ENCODE results near the gene EFCAB7.
A peak's percentile ranks its signal among the peaks of the same experiment; 100 is the strongest.

The EFCAB7 gene

GRCh38 chr1:63611231-63611630 is 87.9 kb downstream of the EFCAB7 start:
- in situ Hi-C loops (cut with HindIII; ENCODE audit: low pct_ligation_motif_present, low sequenced_read_pairs), result no loop called here
- no peak overlapping the region for H3K4me3 ChIP-seq (ENCODE audit: low read depth, low read length)
- TF ChIP-seq CTCF (IDR thresholded peaks at IDR 0.05; ENCODE audit: low read depth, low read length, missing control alignments), result no peak
- no peaks in the 10 kb centered on the region for H3K27me3 ChIP-seq (replicated peaks)
- no peak overlapping the region for H3K27ac ChIP-seq
- no peak for DNase-seq
- H3K36me3 ChIP-seq (replicated peaks), result no peaks in the 10 kb centered on the region

GRCh38 chr1:63612564-63612963 is 89.2 kb downstream of the EFCAB7 start:
- TF ChIP-seq CTCF (IDR thresholded peaks at IDR 0.05; ENCODE audit: low read depth, low read length, missing control alignments), result no peak
- Histone ChIP-seq H3K4me3 (ENCODE audit: low read depth, low read length) (no peak overlapping the region), H3K27ac (no peak overlapping the region), H3K27me3 (replicated peaks) (no peaks in the 10 kb centered on the region), H3K36me3 (replicated peaks) (no peaks in the 10 kb centered on the region)
- in situ Hi-C loops (cut with HindIII; ENCODE audit: low pct_ligation_motif_present, low sequenced_read_pairs), result no loop called here
- DNase-seq, result no peak

- Histone ChIP-seq H3K4me3 (ENCODE audit: low read depth, low read length) (no peak overlapping the region), H3K27me3 (replicated peaks) (no peaks in the 10 kb centered on the region)
- TF ChIP-seq CTCF (IDR thresholded peaks at IDR 0.05; ENCODE audit: low read depth, low read length, missing control alignments), result no peak
These were observed 89.6 kb downstream of the EFCAB7 start for GRCh38 chr1:63612971-63613370.

GRCh38 chr1:63615768-63616420 is 92.6 kb downstream of the EFCAB7 start:
- H3K27me3 ChIP-seq (replicated peaks), result no peaks in the 10 kb centered on the region
- in situ Hi-C loops (cut with HindIII; ENCODE audit: low pct_ligation_motif_present, low sequenced_read_pairs), result no loop called here
- no peak overlapping the region for H3K27ac ChIP-seq
- H3K4me3 ChIP-seq (ENCODE audit: low read depth, low read length), result no peak overlapping the region
- peak; percentile 75 for DNase-seq
- H3K36me3 ChIP-seq (replicated peaks), result no peaks in the 10 kb centered on the region
- peak; percentile 62 for TF ChIP-seq CTCF (IDR thresholded peaks at IDR 0.05; ENCODE audit: low read depth, low read length, missing control alignments)

More at GRCh38 chr1:63612971-63613370, 89.6 kb downstream of the EFCAB7 start:
- in situ Hi-C loops (cut with HindIII; ENCODE audit: low pct_ligation_motif_present, low sequenced_read_pairs), result no loop called here
- DNase-seq, result no peak
- Histone ChIP-seq H3K36me3 (replicated peaks) (no peaks in the 10 kb centered on the region), H3K27ac (no peak overlapping the region)

GRCh38 chr1:63617450-63617849 is 94.1 kb downstream of the EFCAB7 start:
- in situ Hi-C loops (cut with HindIII; ENCODE audit: low pct_ligation_motif_present, low sequenced_read_pairs), result no loop called here

More at GRCh38 chr1:63617450-63617849, 94.1 kb downstream of the EFCAB7 start:
- Histone ChIP-seq H3K27ac (no peak overlapping the region), H3K4me3 (ENCODE audit: low read depth, low read length) (no peak overlapping the region), H3K27me3 (replicated peaks) (no peaks in the 10 kb centered on the region), H3K36me3 (replicated peaks) (no peaks in the 10 kb centered on the region)
- no peak for DNase-seq
- no peak for TF ChIP-seq CTCF (IDR thresholded peaks at IDR 0.05; ENCODE audit: low read depth, low read length, missing control alignments)

Data from brain microvascular endothelial cell (primary cell).